Gastrocnemius medialis (tissue), 4 donors: Measurements from ENCODE around the gene NOL9.

Experiments
- CTCF ChIP-seq, 5 experiments: fragments of 450-650 bp in 3 of 5; fragments of 200-600 bp in 2 of 5; sonication (generic) in 2 of 5; IDR thresholded peaks in 4 of 5; conservative IDR thresholded peaks in 1 of 5; 1 replicate in 4 of 5; 2 replicates in 1 of 5; pipeline ENCODE4 v1.5.1; 2016 to 2019; ENCODE audit warnings: antibody characterized with exemption in 5 of 5, mild to moderate bottlenecking in 3 of 5, moderate library complexity in 3 of 5
- POLR2A ChIP-seq, 2 donors: fragments of 450-650 bp; IDR thresholded peaks; one replicate each; pipeline ENCODE4 v1.6.1; 2017; ENCODE audit warnings: antibody characterized with exemption in 2 of 2, mild to moderate bottlenecking in 2 of 2, moderate library complexity in 2 of 2

GRCh38 chr1:6578624-6579373, 24.5 kb upstream of the NOL9 start:
- no peak for TF ChIP-seq POLR2A (IDR thresholded peaks at IDR 0.05)
- TF ChIP-seq CTCF (IDR thresholded peaks at IDR 0.05 in 4 of 5, conservative IDR thresholded peaks at IDR 0.05 in 1 of 5) = no peak
